PC-3 (cell line): ENCODE measurements around the gene RTN3. TPM values are rescaled to one million over a fixed set of nuclear protein-coding genes. Genes with fewer than 3 reads are reported as not detected.

Source experiments
- ATAC-seq: fragments of 200-7000 bp; cut with Tn5 transposase; 2 replicates; pipeline ENCODE4 v1.9.1; 2020; ENCODE audit warnings: mild to moderate bottlenecking, moderate library complexity
- BruUV-seq: library from RNA; stranded (reverse); fragments of 400-500 nt; replicated peaks from 2 replicates; lab custom pipeline; 2021; lab: Mats Ljungman, UMichigan
- CTCF ChIA-PET: fragments of 300-600 bp; sonication (Branson Sonifier 250); formaldehyde crosslinking; loops from one replicate; lab custom pipeline; 2022; ENCODE audit warnings: antibody characterized with exemption; lab: Charles Lee
- POLR2A ChIA-PET: fragments of 300-600 bp; sonication (Branson Sonifier 250); formaldehyde crosslinking; loops from one replicate; lab custom pipeline; 2022; ENCODE audit warnings: antibody characterized with exemption; ENCODE audit not compliant: unreplicated experiment; lab: Charles Lee
- DNase-seq: peaks from one replicate; pipeline ENCODE4 v3.0.0-alpha.2; 2015
- H2AFZ ChIP-seq: fragments of 300-600 bp; sonication (generic); 2 replicates; pipeline ENCODE4 v1.6.0; 2016; ENCODE audit warnings: antibody characterized with exemption, low read length
- H3F3A ChIP-seq: fragments of 300-600 bp; sonication (generic); one replicate; pipeline ENCODE4 v1.6.0; 2017; ENCODE audit warnings: antibody characterized with exemption, low read length, control low read depth, mild to moderate bottlenecking; ENCODE audit not compliant: unreplicated experiment
- H3K27ac ChIP-seq: fragments of 300-600 bp; sonication (generic); 2 replicates; pipeline ENCODE4 v1.5.1; 2016; ENCODE audit warnings: mild to moderate bottlenecking, low read length
- H3K27me3 ChIP-seq: fragments of 300-600 bp; sonication (generic); 2 replicates; pipeline ENCODE4 v1.6.1; 2016; ENCODE audit warnings: low read length, mixed read lengths
- H3K36me3 ChIP-seq: fragments of 300-600 bp; sonication (generic); 2 replicates; pipeline ENCODE4 v1.6.1; 2016; ENCODE audit warnings: low read depth, mixed run types, low read length, mixed read lengths
- H3K4me1 ChIP-seq: fragments of 300-600 bp; sonication (generic); 2 replicates; pipeline ENCODE4 v1.5.1; 2016; ENCODE audit warnings: low read length; ENCODE audit not compliant: insufficient read depth
- H3K4me2 ChIP-seq: fragments of 300-600 bp; sonication (generic); 2 replicates; pipeline ENCODE4 v1.6.0; 2016; ENCODE audit warnings: low read length
- H3K4me3 ChIP-seq: fragments of 300-600 bp; sonication (generic); 2 replicates; pipeline ENCODE4 v1.5.1; 2016; ENCODE audit warnings: mild to moderate bottlenecking, low read length, mixed read lengths
- H3K79me2 ChIP-seq: fragments of 300-600 bp; sonication (generic); 2 replicates; pipeline ENCODE4 v1.6.1; 2017; ENCODE audit warnings: low read length, mixed read lengths
- H3K9ac ChIP-seq: fragments of 300-600 bp; sonication (generic); 2 replicates; pipeline ENCODE4 v1.6.0; 2016; ENCODE audit warnings: mild to moderate bottlenecking, low read length
- H3K9me2 ChIP-seq: fragments of 300-600 bp; sonication (generic); replicated peaks from 2 replicates; pipeline ENCODE4 v1.6.1; 2016; ENCODE audit warnings: mixed run types, low read length, mixed read lengths
- H3K9me3 ChIP-seq: fragments of 300-600 bp; sonication (generic); 2 replicates; pipeline ENCODE4 v1.6.1; 2016; ENCODE audit warnings: low read length, mixed read lengths
- H4K20me1 ChIP-seq: fragments of 300-600 bp; sonication (generic); 2 replicates; pipeline ENCODE4 v1.6.1; 2016; ENCODE audit warnings: low read length, mixed read lengths
- CTCF ChIP-seq: fragments of 300-600 bp; sonication (generic); conservative IDR thresholded peaks from 2 replicates; pipeline ENCODE4 v1.5.1; 2017; ENCODE audit warnings: antibody characterized with exemption, low read depth, mild to moderate bottlenecking, low read length
- EZH2 ChIP-seq: fragments of 300-600 bp; sonication (generic); IDR thresholded peaks from one replicate; pipeline ENCODE4 v1.6.1; 2017; ENCODE audit warnings: antibody characterized with exemption, mild to moderate bottlenecking, low read length; ENCODE audit not compliant: unreplicated experiment
- EZH2phosphoT487 ChIP-seq: fragments of 300-600 bp; sonication (generic); IDR thresholded peaks from 2 replicates; pipeline ENCODE4 v1.6.1; 2018; ENCODE audit warnings: mild to moderate bottlenecking, antibody characterized with exemption, low read length, borderline replicate concordance
- intact Hi-C: fragments of 100-400 bp; cut with micrococcal nuclease; formaldehyde crosslinking; loops from 2 replicates; pipeline ENCODE4 v1.9.0; 2023
- total RNA-seq: library from RNA; depleted of rRNA; stranded (reverse); fragments of >200 nt; gene quantifications from 2 replicates; pipeline ENCODE4 v1.2.3, GENCODE V29; 2014

The RTN3 gene
- total RNA-seq, 1 experiment from 2014 or later = 100 TPM

- POLR2A ChIA-PET = no interaction called here
These were observed 48.0 kb downstream of the RTN3 start for GRCh38 chr11:63729326-63729725.

GRCh38 chr11:63736864-63737263, 55.6 kb downstream of the RTN3 start:
- intact Hi-C loops = loop anchor here (5.0 kb wide), 1 partner anchor 260 kb away; no protein-coding TSS in a partner anchor
- H3K9me2 ChIP-seq = no peaks in the 10 kb centered on the region
- H2AFZ ChIP-seq = no peak overlapping the region
- DNase-seq (no peak), ATAC-seq (no peak)
- H3K36me3 ChIP-seq = no peaks in the 10 kb centered on the region
- no peak overlapping the region for H3K4me3 ChIP-seq
- no peaks in the 10 kb centered on the region for H3K4me1 ChIP-seq
- ChIA-PET CTCF (interaction anchor here (0.5 to 1.1 kb wide), 3 partner anchors 65 to 307 kb away, joined by 3 to 8 read pairs (median 4); partner anchors contain the start of gene ATL3), POLR2A (no interaction called here)
- H3K27me3 ChIP-seq = no peaks in the 10 kb centered on the region
- no peak overlapping the region for H3K27ac ChIP-seq
- no peaks in the 10 kb centered on the region for H3K9me3 ChIP-seq
- no peaks in the 10 kb centered on the region for H3K79me2 ChIP-seq
- 0 out of 2 replicates have a peak, but pooled peaks cover 5% of the 10 kb centered on the region for H4K20me1 ChIP-seq
- no peak overlapping the region for H3K4me2 ChIP-seq
- BruUV-seq = no TSS peak
- TF ChIP-seq CTCF (no peak), EZH2phosphoT487 (no peak), EZH2 (no peak)
- H3F3A ChIP-seq = no peaks in the 10 kb centered on the region
- no peak overlapping the region for H3K9ac ChIP-seq

More at GRCh38 chr11:63729326-63729725, 48.0 kb downstream of the RTN3 start:
- Histone ChIP-seq H3F3A (no peaks in the 10 kb centered on the region), H3K36me3 (no peaks in the 10 kb centered on the region; the same call in 1 of the 2 replicates), H2AFZ (no peak overlapping the region), H3K9ac (no peak overlapping the region), H3K79me2 (peaks cover 8% of the 10 kb centered on the region; the same call in 1 of the 2 replicates), H3K9me3 (no peaks in the 10 kb centered on the region), H3K4me2 (no peak overlapping the region), H3K27ac (no peak overlapping the region), H3K9me2 (no peaks in the 10 kb centered on the region), H3K4me1 (no peaks in the 10 kb centered on the region), H3K4me3 (no peak overlapping the region), H4K20me1 (no peaks in the 10 kb centered on the region), H3K27me3 (no peaks in the 10 kb centered on the region)
- intact Hi-C loops = no loop called here
- ATAC-seq (no peak), DNase-seq (no peak)
- CTCF ChIA-PET = interaction anchor here (0.6 kb wide), 1 partner anchor 347 kb away, joined by 5 read pairs; no protein-coding TSS in a partner anchor
- TF ChIP-seq EZH2phosphoT487 (no peak), CTCF (no peak), EZH2 (no peak)
- no TSS peak for BruUV-seq

GRCh38 chr11:63737718-63738117, 56.4 kb downstream of the RTN3 start:
- no peaks in the 10 kb centered on the region for H3K4me1 ChIP-seq
- no peak overlapping the region for H3K4me3 ChIP-seq
- ChIA-PET CTCF (interaction anchor here (1.0 to 1.1 kb wide), 2 partner anchors 67 to 99 kb away, joined by 8 to 26 read pairs; partner anchors contain the start of gene ATL3), POLR2A (no interaction called here)
- no peak overlapping the region for H3K4me2 ChIP-seq
- H3K27me3 ChIP-seq = no peaks in the 10 kb centered on the region
- ATAC-seq (no peak), DNase-seq (no peak)
- intact Hi-C loops = loop anchor here (1.0 to 5.0 kb wide), 4 partner anchors 55 to 260 kb away; no protein-coding TSS in a partner anchor
- no TSS peak for BruUV-seq
- no peaks in the 10 kb centered on the region for H3K9me3 ChIP-seq
- H3K36me3 ChIP-seq = no peaks in the 10 kb centered on the region
- H3K9me2 ChIP-seq = no peaks in the 10 kb centered on the region
- H3K79me2 ChIP-seq = no peaks in the 10 kb centered on the region
- no peak for TF ChIP-seq EZH2phosphoT487
- 0 out of 2 replicates have a peak, but pooled peaks cover 5% of the 10 kb centered on the region for H4K20me1 ChIP-seq
- no peaks in the 10 kb centered on the region for H3F3A ChIP-seq
- H3K9ac ChIP-seq = no peak overlapping the region
- no peak overlapping the region for H3K27ac ChIP-seq
- H2AFZ ChIP-seq = no peak overlapping the region
